A673 (cell line): Measurements from ENCODE around the gene CARM1.

ENCODE experiments used
- EZH2 ChIP-seq: fragments of 200-600 bp; sonication (generic); IDR thresholded peaks from 2 replicates; pipeline ENCODE4 v1.6.1; 2017; ENCODE audit warnings: borderline replicate concordance, low read depth, mild to moderate bottlenecking, mixed read lengths, antibody characterized with exemption, low read length; ENCODE audit not compliant: poor library complexity, severe bottlenecking
- TF ChIP-seq, protein P1 (sequence below): fragments of 300-800, 200-600 bp; sonication (generic); conservative IDR thresholded peaks from 2 replicates; pipeline ENCODE4 v1.5.1; 2017; ENCODE audit warnings: low read depth, mild to moderate bottlenecking, antibody characterized with exemption, low read length, moderate library complexity, mixed read lengths

DNA sequence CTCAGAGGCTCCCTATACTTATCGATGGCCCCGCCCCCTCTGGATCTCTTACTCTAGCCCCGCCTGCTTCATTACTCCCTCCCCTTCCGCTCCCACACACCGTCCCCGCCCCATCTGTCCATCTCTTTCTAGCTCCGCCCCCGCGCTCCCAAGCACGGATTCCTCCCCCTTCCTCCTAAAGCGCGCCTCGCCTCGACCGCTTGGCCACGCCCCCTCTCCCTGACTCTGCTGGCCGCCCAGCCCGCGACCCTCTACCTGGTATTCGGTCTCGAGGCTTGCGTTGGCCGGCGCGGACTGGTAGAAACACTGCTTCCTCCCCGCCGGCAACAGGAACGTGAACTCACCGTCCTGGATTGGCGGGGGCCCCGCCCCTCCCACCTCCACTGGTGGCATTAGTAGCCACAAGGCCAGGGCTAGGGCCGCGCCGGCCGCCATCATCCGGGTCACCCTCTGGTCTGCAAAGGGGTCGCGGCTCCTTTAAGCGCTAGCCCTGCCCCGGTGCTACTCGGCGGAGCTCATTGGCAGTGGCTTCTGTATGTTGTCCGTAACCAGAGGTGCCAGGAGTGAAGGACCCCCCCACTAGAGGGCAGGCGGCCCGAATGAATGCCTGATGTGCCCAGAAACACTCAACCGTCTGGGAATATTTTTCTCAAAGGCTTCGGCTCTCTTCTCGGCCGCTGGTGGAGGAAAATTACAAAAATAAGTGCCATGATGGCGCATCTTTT lies 35.4 kb upstream of the CARM1 start, which contains the start of gene TMED1:
- TF ChIP-seq, protein P1, sequence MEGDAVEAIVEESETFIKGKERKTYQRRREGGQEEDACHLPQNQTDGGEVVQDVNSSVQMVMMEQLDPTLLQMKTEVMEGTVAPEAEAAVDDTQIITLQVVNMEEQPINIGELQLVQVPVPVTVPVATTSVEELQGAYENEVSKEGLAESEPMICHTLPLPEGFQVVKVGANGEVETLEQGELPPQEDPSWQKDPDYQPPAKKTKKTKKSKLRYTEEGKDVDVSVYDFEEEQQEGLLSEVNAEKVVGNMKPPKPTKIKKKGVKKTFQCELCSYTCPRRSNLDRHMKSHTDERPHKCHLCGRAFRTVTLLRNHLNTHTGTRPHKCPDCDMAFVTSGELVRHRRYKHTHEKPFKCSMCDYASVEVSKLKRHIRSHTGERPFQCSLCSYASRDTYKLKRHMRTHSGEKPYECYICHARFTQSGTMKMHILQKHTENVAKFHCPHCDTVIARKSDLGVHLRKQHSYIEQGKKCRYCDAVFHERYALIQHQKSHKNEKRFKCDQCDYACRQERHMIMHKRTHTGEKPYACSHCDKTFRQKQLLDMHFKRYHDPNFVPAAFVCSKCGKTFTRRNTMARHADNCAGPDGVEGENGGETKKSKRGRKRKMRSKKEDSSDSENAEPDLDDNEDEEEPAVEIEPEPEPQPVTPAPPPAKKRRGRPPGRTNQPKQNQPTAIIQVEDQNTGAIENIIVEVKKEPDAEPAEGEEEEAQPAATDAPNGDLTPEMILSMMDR: peak; percentile 42
- TF ChIP-seq EZH2: no peak
